ENCODE data around the gene EEF1AKMT3. TPM values are rescaled to one million over a fixed set of nuclear protein-coding genes. Genes with fewer than 3 reads are reported as not detected.
A peak's percentile ranks its signal among the peaks of the same experiment; 100 is the strongest.

EEF1AKMT3 gene
- polyA plus RNA-seq, 1 experiment, result 7.6 TPM

DNA sequence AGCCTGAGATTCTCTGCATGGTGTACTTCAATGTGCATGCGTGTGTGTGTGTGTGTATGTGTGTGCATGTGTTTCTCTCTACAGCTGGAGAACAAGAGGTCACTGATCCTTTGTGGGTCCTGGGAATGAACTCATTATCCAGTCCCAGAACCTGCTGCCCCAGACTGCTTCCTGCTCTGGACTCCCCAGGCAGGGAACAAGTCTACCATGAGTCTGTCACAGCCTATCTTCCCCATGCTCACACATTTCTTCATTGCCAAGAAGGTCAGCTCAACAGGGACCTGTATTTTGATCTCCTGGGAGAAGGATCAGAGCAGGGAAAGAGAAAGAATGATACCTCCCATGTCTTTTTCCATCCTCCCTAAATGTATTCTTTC, 31.0 kb upstream of the EEF1AKMT3 start:
- ChIA-PET POLR2A (interaction anchor here (1.4 kb wide), 1 partner anchor 15 kb away, joined by 3 read pairs; no protein-coding TSS in a partner anchor), CTCF (interaction anchor here (1.5 to 1.7 kb wide), 3 partner anchors 15 to 157 kb away, joined by 3 to 6 read pairs (median 3); no protein-coding TSS in a partner anchor)
- H3K27ac ChIP-seq (ENCODE audit: low read depth, low read length), result no peak overlapping the region
- TF ChIP-seq CTCF (IDR thresholded peaks at IDR 0.05; ENCODE audit: low read depth, low read length), result no peak
- H3K9me3 ChIP-seq (ENCODE audit: control insufficient read depth, insufficient read depth, low read length), result no peaks in the 10 kb centered on the region; the same call in 1 of the 2 replicates
- H3K4me3 ChIP-seq (ENCODE audit: low read depth, low read length), result no peak overlapping the region
- DNase-seq (ENCODE audit: low read depth, low spot score), result no peak
- peaks cover 56% of the 10 kb centered on the region for H3K27me3 ChIP-seq (ENCODE audit: control insufficient read depth, insufficient read depth, low read length)

DNA sequence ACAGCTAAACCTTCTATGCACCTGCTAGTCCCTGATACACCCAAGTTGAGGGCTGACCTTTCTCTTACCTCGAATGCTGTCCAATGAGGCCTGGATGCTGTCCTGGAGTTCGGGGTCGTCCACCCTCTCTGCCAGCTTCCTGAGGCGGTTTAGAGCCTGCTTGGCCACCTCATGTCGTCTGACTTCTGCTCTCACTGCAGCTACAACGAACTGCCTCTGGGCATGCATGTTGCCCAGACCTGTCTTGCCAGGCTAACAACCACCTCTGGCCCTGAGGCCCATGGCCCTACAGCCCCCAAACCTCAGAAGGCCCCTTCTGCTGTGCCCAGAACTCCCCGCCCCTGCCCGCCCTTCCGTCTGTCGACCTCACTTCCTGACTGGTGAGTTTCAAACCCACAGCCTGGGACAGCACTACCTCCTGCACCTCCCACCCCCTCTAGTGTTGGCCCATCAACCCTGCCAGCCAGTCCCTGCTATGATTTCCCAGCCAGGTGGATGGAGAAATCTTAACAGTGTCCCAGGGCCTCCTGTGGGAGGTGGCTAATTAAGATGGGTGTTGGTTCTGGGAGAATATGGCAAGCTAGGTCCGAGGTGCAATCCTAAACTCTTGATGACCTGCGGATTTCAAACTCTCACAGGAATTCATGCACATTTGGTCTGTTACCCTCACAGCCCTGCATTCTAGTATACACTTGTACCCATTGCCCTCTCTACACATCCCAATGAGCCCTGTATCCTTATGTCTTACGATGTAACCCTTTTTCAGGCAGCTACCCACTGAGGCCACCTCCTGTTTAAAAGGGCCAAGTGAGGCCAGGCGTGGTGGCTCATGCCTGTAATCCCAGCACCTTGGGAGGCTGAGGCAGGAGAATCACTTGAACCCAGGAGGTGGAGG, 30.3 kb upstream of the EEF1AKMT3 start:
- ChIA-PET CTCF (interaction anchor here (1.5 to 1.7 kb wide), 3 partner anchors 14 to 158 kb away, joined by 3 to 6 read pairs (median 3); no protein-coding TSS in a partner anchor), POLR2A (interaction anchor here (1.4 kb wide), 1 partner anchor 16 kb away, joined by 3 read pairs; no protein-coding TSS in a partner anchor)
- no peaks in the 10 kb centered on the region; the same call in 1 of the 2 replicates for H3K9me3 ChIP-seq (ENCODE audit: control insufficient read depth, insufficient read depth, low read length)
- no peak for DNase-seq (ENCODE audit: low read depth, low spot score)
- TF ChIP-seq CTCF (IDR thresholded peaks at IDR 0.05; ENCODE audit: low read depth, low read length), result no peak
- H3K4me3 ChIP-seq (ENCODE audit: low read depth, low read length), result no peak overlapping the region
- no peak overlapping the region for H3K27ac ChIP-seq (ENCODE audit: low read depth, low read length)
- peaks cover 49% of the 10 kb centered on the region for H3K27me3 ChIP-seq (ENCODE audit: control insufficient read depth, insufficient read depth, low read length)

DNA sequence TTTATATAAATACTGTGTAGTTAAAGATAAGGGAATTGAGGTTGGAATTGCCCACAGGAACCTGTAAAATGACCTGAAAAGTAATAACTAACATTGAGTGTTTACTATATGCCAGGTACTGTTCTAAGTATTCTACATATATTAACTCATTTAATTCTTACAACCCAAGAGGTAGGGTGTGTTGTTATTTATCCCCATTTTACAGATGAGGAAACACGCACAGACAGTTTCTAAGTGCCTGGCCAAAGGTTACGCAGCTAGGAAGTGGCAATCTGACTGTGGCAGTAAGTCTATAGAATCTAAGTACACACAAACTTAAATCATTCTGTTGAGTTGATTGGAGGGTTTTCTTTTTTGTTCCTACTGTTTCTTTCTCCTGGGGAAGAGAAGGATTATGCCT, 28.6 kb upstream of the EEF1AKMT3 start:
- Histone ChIP-seq H3K4me3 (ENCODE audit: low read depth, low read length) (no peak overlapping the region), H3K9me3 (ENCODE audit: control insufficient read depth, insufficient read depth, low read length) (no peaks in the 10 kb centered on the region), H3K27ac (ENCODE audit: low read depth, low read length) (no peak overlapping the region), H3K27me3 (ENCODE audit: control insufficient read depth, insufficient read depth, low read length) (peaks cover 35% of the 10 kb centered on the region)
- TF ChIP-seq CTCF (IDR thresholded peaks at IDR 0.05; ENCODE audit: low read depth, low read length), result no peak
- no peak for DNase-seq (ENCODE audit: low read depth, low spot score)
- CTCF ChIA-PET, result interaction anchor here (0.8 to 2.1 kb wide), 2 partner anchors 17 to 153 kb away, joined by 3 to 9 read pairs; no protein-coding TSS in a partner anchor
- POLR2A ChIA-PET, result interaction anchor here (1.2 to 2.5 kb wide), 3 partner anchors 8 to 28 kb away, joined by 7 to 8 read pairs (median 8); partner anchors contain the start of genes EEF1AKMT3 and METTL1

DNA sequence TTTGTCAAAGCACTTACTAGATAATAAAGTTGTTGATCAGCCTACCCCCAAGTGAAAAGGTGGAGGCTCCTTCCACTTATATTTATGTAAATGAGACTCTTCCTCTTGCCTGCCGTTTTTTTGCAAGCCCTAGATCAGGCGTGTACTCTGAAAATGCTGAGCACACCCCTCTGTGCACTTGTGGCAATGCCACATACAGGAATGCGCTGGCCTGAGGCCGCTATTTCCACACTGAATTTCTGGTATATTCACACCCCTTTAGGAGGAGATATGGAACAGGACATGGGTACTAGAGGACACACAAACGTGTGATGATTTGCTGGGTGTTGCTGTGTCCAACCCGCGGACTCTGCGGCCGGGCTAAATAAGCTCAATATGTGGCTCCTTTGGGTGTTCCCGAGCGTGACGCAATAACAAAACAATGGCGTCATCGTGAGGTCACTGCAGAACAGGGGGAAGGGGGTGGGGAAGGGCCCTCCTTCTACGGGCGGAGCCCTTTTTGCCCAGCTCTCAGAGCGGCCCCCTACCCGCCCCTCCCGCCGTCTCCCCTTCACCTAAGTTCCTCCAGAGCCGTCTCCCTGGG, 28.1 kb upstream of the EEF1AKMT3 start:
- H3K27me3 ChIP-seq (ENCODE audit: control insufficient read depth, insufficient read depth, low read length), result peaks cover 30% of the 10 kb centered on the region
- TF ChIP-seq CTCF (IDR thresholded peaks at IDR 0.05; ENCODE audit: low read depth, low read length), result no peak
- peak overlapping the region; percentile 97 for H3K27ac ChIP-seq (ENCODE audit: low read depth, low read length)
- CTCF ChIA-PET, result interaction anchor here (0.8 to 2.4 kb wide), 3 partner anchors 12 to 153 kb away, joined by 3 to 10 read pairs (median 9); no protein-coding TSS in a partner anchor
- H3K4me3 ChIP-seq (ENCODE audit: low read depth, low read length), result peak overlapping the region; percentile 94
- POLR2A ChIA-PET, result interaction anchor here (0.6 to 2.5 kb wide), 7 partner anchors 8 to 352 kb away, joined by 3 to 8 read pairs (median 3); partner anchors contain the start of genes EEF1AKMT3 and METTL1
- H3K9me3 ChIP-seq (ENCODE audit: control insufficient read depth, insufficient read depth, low read length), result no peaks in the 10 kb centered on the region
- DNase-seq (ENCODE audit: low read depth, low spot score), result no peak
